ENCODE data around the gene ANKRD12.

GRCh38 chr18:9283791-9284190 is 147.2 kb downstream of the ANKRD12 start:
- TF ChIP-seq CTCF (IDR thresholded peaks at IDR 0.05 in 2 of 3, conservative IDR thresholded peaks at IDR 0.05 in 1 of 3; ENCODE audit: borderline replicate concordance in 1 of 3, insufficient read depth in 1 of 3, low read depth in 2 of 3, low read length in 2 of 3), result no peak
- TF ChIP-seq EZH2 (IDR thresholded peaks at IDR 0.05), result no peak
- no peak for TF ChIP-seq TCF7L2 (IDR thresholded peaks at IDR 0.05; ENCODE audit: borderline replicate concordance, extremely low read depth, insufficient read depth, insufficient read length)
- no peak for TF ChIP-seq ELF1 (IDR thresholded peaks at IDR 0.05; ENCODE audit: borderline replicate concordance, low read depth)
- TF ChIP-seq EZH2phosphoT487 (IDR thresholded peaks at IDR 0.05; ENCODE audit: borderline replicate concordance), result no peak
- TF ChIP-seq POLR2A (IDR thresholded peaks at IDR 0.05; ENCODE audit: borderline replicate concordance, extremely low read depth, insufficient read depth, insufficient read length), result no peak
- TF ChIP-seq POLR2AphosphoS5 (IDR thresholded peaks at IDR 0.05; ENCODE audit: low read depth, low read length), result no peak
